GM18858 (cell line): ENCODE data around the gene XYLT1.
"Not testable (repeated sequence)": the region's sequence is repeated elsewhere in the genome, so short reads cannot be mapped to it uniquely, and the experiment has no call there.

Experiments
- ATAC-seq: cut with Tn5 transposase; IDR thresholded peaks from one replicate; pipeline ENCODE4 v1.9.1; 2021; ENCODE audit not compliant: unreplicated experiment

XYLT1 gene

DNA sequence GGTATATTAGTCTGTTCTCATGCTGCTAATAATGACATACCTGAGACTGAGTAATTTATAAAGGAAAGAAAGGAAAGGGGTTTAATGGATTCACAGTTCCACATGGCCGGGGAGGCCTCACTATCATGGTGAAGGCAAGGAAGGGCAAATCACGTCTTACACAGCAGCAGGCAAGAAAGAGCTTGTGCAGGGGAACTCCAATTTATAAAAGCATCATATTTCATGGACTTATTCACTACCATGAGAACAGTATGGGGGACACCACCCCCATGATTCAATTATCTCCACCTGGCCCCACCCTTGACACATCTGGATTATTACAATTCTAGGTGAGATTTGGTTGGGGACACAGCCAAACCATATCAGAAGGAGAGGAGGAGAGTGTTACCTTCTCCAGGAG is 17.7 kb upstream of the XYLT1 start:
- no peak for ATAC-seq

DNA sequence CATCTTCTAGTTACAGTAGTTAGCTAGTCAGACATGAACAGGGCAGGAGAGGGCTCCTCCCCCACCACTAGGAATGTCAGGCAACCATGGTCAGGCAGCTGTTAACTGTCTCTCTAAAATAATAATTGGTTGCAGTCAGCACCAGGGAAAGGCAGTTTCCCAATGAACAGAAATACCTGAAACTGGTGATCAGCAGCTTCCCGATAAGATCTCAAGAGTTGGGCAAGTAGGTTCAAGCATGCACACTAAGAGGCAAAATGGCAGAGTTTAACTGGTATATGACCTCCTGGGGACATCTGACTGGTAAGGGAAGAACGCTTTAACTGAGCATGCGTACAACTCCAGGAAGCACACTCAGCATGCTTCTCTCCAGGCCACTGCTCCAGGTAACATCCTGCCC is 12.6 kb upstream of the XYLT1 start:
- ATAC-seq, result no peak

DNA sequence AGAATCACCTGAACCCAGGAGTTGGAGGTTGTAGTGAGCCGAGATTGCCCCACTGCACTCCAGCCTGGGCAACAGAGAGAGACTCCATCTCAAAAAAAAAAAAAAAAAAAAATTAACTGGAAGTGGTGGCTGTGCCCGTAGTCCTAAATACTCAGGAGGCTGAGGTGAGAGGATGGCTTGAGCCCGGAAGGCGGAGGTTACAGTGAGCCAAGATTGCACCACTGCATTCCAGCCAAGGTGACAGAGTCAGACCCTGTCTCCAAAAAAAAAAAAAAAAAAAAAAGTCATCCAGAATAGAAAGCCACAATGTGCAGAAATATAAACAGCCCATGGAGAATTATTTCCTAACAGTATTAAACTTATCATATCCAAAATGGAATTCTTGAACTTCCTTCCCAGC is 11.6 kb upstream of the XYLT1 start:
- ATAC-seq, result not testable (repeated sequence)

DNA sequence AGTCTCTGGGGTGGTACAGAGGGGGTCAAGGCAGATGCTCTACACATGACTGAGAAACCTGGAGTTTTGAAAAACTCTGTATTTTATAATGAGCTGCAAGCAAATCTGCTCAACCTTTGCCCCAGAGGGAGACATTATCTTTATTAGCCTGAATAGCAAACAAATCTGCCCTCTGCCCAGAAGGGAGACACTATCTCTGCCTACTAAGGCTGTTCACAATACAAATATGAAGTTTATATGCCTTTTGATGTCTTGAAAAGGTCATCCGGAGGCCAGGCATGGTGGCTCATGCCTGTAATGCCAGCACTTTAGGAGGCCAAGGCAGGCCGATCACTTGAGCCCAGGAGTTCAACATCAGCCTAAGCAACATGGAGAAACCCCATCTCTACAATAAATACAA is 11.0 kb upstream of the XYLT1 start:
- ATAC-seq, result no peak

DNA sequence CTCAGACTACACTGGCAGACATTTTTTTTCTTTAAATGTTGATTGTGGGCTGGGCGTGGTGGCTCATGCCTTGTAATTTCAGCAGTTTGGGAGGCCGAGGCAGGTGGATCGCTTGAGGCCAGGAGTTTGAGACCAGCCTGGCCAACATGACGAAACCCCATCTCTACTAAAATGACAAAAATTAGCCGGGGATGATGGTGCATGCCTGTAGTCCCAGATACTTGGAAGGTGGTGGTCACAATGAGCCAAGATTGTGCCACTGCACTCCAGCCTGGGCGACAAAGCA is 6.4 kb upstream of the XYLT1 start:
- ATAC-seq, result not testable (repeated sequence)

DNA sequence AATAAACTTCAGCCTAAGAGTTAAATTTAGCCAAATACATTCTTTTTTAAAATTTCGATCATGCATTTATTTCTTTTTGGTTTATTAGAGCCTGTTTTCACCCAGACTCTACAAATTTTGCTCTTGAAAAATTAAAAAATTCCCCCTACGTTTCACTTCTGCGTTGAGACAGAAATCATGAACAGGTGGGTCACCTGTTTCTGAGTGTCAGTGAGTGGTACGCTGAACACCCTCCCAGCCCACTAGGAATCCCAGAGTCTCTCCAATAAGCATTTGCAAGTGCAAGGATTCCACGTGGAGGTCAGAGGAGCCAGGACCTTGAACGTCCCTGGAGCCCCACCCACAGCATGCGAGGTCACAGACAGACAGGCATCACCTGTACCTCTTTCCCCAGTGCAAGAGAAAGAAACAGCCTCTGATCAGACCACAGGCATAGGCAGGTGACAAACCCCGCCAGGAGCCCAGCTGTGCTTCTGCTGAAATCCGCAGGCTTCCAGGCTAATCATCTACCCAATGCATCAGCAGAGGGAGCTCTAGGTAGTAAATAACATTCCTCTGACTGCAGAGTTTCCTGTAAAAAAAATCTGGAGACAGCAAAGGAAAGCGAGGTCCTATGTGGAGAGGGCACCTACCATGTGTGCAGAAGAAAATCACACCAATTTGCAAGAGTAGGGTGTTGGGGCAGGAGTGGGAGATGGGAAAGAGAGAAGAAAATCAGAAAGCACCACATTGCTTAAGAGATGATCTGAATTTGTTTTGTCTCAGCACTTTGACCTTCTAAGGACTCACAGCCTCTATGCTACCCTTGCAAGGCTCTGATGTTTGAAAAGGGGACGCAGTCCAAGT is 5.9 kb upstream of the XYLT1 start:
- ATAC-seq, result no peak

DNA sequence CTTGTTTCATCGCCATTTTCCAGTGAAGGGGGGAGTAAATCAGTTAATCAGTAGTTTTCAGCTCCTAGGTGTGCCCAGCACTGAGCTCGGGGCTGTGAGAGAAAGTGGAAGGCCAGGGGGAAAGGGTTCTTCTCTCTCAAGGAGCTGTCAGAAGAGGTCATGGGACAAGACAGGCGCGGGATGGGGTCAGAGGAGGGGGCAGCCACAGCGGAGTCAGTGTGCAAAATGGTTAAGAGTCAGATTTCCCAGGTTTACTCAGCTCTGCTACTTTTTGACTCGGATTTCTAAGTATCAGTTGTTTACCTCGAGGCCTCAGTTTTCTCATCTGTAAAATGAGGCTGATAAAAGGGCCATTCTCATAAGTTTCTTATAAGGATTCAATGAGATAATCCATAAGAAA is 4.3 kb upstream of the XYLT1 start:
- no peak for ATAC-seq

DNA sequence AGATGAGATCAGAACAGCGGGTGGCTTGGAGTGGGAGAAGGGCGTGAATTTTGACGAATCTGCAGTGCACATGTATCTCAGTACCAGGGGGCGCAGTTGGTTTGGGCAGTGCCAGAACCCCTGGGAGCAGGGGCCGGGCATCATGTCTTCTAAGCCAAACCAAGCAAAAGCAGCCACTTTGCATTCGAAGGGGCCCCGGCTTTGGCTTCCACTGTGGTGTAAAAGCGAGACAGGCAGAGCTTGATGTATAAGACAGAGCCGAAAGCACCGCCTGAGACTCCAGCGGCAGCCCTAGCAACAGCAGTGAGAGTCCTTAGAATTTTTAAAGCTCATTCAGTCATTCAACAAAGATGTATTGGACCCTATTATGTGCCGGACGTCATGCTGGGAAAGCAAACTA is 3.8 kb upstream of the XYLT1 start:
- ATAC-seq, result no peak

DNA sequence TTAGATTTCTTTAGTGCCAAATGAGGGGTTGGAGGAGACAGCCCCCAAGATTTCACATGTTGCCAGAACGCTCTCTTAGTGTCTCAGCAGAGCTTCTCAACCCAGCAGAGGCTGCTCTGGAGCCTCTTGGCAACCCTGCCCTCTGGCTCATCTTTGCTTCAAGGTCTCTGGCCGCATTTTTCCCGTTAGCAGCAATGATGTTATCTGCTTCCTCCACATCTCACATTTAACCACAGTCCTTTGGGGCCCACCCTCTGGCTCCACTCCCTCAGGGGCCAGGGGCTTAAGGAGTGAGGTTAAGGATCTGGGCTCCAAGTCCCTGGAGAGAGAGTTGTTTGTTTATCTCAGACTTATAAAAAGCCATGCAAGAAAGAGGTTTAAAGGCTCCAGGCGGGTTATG is 3.3 kb upstream of the XYLT1 start:
- no peak for ATAC-seq

DNA sequence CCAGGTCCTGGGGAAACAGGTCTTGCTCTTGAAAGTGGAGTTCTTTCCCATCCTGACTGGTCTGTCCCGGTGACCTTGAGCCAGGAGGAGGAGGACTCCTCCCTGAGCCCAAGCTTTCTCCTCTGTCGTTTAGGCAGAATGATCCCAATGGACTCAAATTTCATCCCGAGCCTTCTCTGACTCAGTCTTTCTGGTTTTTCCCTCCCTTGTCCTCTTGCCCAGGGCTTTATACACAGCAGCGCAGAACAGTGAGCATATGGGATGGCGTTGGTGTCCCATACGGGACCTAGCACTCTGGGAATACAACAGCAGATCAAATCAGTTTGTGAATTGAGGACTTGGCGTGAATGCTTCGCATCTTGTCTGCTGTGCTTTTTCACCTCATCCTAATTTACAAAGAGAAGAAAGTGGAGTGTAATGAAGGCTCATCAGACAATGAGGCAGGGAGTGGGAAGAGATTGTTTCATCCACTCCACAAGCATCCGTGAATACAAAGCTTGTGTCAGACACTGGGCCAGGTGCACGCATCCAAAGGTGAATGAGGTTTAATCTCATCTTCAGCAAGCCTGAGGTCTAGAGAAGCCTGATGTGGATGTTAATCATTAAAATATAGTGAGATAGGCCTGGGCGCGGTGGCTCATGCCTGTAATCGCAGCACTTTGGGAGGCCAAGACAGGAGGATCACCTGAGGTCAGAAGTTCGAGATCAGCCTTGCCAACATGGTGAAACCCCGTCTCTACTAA is 1.1 kb upstream of the XYLT1 start:
- ATAC-seq, result no peak

DNA sequence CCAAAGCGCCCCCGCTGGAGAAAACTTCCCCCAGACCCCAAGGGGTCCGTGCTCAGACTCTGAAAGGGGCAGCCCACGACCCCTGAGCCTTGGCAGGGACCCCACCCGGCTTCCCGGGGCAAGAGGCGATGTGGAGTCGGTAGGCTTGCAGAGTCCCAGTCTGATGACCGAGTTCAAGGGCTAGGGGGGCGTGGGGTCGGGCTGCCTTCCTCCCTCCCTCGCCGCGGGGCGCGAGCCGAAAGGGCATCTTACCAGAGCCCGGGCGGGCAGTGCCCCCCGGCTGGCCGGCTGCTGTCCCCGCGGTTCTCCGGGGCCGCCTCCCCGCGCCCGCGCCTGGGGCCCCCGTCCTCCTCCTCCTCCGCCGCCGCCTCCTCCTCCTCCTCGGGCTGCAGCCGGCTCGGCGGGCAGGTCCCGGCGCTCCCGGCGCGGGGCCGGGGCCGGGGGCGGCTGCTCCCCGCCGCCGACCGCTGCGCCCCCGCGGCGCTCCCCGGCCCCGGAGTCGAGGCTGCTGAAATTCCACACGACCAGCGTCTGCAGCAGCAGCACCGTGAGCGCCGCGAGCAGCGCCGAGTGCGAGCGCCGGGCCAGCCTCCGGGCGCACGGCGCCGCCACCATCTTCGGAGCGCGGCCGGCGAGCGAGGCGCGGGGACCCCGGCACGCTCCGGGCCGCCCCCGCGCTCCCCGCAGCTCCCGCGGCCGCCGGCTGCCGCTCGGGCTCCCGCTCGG is 415 bp downstream of the XYLT1 start:
- ATAC-seq, result no peak

DNA sequence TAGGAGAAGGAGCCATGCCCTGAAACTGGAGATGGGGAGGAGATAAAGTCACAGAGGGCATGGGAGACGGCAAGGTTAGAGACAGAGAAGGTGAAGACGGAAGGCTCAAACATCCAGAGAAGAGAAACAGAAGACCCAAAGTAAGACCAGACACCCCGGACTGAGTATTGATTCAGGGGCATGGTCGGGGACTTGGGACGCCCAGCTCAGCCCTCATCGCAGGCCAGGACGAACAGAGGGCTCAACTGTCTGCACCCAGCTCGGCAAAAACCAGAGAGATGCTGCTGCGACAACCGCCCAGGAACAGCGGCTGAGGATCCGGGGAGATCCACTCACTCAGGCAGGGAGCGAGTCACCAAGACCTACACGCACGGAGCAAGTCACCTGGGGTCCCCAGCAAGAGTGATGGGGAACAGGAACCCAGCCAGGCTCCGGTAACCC is 999 bp downstream of the XYLT1 start:
- ATAC-seq, result no peak

DNA sequence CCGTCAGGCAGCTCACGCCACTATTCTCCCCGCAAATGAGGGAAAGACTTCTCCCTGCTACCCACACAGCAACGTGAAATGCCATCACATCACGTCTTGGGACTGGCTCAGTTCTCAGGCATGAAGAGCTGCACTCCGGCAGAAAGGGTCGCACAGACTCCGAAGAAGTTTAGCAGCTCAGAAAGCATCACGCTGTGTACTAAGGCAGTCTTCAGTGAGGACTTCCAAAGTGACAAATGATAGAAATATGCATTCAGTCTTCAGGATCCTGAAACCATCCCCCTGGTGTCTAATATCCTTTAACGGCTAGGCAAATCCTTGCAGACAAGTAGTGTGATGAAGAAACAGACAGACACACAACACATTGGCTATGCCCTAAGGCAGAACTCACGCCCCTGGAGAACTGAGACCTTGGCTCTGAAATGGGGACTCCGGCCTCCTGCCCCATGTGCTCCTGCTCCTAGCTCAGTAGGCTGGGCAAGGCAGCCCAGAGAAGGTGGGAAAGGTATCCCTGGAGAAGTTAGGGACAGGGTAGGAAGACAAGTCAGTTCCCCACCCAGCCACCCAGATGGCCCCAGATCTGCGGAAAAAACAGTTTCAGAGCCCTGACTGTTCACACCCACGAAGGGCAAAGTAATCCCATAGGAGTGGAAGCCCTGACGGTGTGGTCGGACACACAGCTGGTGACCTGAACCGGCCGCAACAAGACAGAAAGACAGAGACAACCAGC is 1.6 kb downstream of the XYLT1 start:
- no peak for ATAC-seq

DNA sequence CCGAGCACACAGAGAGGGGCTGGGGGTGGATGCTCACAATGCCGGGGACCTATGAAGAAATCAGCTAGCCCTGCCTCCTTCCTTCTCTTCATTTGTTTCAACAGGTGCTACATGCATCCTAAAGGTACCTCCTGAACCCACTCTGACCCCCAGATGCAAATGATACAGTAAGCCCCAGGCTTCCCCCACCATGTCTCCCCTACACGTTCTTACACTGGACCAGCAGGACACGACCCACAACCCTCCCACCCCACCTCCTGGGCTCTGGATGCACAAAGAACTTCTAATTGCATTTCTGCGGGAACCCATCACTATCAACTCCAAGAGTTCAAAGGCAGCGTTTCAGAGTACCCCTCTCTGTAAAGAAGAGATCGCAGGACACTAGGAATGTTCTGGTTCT is 2.1 kb downstream of the XYLT1 start:
- ATAC-seq, result no peak

DNA sequence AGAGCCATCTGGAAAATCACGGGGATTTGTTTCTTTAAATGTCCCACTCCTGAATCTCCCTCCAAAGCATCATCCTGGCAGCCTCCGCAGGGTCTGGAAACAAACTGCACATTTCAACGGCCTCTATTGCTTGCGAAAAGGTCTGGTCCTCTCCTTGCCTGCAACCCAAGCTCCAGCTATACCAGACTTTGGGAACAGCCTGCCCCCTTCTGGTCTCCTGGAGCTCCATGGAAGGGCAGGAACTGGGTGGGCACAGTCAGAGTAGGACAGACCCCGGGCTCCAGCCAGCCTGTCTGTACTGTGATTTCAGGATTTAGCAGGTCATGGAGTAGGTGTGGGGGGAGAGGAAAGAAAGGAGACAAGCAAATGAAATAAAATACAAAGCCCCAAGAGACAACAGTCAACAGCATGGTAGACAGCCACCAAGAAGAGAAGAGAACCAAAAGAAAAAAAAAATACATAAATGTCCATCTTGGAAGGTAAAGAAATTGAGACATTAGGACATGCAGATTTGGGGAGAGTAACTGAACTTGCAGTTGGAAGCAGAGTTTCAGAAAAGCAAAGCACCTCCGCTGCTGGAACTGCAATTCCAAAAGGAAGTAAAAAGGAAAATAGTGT is 2.7 kb downstream of the XYLT1 start:
- ATAC-seq, result no peak

DNA sequence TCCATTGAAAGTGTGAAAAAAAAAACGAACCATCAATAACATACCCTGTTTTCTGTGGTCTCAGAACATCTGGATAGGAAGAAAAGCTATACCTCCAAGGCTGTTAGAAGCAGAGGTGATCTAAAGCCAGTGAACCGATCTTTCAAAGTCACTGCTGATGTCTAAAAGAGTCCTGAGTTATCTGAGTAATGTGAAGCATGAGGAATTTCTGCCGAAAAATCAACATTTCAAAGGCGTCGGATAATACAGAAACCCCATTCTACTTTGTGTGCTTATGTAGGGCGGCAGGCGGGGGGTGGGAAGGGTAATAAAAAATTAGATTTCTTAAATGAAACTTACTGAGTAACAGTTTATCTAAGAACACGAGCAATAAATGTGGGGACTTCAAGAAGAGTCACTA is 3.9 kb downstream of the XYLT1 start:
- no peak for ATAC-seq

DNA sequence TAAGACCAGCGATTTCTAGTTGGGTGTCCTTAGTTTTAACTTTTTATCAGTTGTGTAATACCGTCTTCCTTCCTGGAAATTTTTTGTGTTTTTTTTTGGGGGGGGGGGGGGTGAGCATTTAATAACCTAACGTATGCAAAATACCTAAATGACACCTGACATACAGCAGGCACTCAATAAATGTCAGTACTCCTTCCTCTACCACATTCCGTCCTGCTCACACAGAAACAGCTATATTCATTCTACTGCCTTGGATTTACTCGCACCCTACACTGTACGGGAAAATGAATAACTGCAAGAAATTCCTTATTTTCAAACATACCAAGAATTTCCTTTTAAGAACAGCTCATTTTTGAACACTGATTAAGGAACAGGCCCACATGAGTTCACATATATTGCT is 5.3 kb downstream of the XYLT1 start:
- no peak for ATAC-seq

DNA sequence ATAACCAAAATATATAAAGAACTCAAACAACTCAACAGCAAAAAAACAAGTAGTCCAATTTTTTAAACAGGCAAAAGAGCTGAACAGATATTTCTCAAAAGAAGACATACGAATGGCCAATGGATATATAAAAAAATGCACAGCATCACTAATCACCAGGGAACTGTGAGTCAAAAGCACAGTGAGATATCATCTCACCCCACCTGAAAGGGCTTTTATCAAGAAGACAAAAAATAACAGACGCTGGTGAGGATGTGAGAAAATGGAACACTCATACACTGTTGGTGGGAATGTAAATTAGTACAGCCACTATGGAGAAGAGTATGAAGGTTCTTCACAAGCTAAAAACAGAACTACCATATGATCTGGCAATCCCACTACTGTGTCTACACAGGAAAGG is 7.4 kb downstream of the XYLT1 start:
- ATAC-seq, result no peak

DNA sequence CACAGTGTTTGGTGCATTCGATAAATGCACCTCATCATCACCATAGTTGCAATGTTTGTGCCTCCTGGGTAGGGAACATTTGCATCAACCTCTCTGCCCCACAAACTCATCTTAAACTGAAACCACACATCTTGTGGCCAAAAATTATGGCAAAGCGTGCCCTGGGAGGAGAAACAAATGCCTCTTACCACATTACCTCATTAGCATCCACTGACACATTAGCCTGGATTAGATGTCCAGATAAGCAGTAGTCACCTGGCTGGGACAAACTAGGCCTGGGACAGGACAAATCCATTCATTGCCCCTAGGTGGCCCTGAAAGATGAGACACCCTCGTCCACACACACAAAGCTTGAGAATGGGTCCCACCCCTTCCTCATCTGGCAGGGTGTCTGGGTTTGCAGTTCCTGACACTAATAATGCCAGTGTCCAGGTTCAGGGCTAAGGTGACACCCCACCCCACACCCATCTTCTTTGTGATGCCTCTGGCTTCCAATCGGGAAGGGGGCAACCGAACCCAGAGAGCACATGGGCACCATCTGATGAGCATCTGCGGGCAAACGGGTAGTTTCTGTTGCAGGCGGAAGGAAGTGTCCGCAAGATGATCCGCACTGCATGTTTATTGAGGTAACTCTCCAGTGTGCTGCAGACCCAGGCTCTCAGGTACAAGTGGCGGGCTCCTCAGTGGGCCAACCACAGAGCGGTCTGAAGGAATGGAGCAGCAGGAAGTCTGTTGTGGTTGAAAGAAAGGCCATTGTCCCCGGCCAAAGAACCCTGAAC is 8.6 kb downstream of the XYLT1 start:
- no peak for ATAC-seq

DNA sequence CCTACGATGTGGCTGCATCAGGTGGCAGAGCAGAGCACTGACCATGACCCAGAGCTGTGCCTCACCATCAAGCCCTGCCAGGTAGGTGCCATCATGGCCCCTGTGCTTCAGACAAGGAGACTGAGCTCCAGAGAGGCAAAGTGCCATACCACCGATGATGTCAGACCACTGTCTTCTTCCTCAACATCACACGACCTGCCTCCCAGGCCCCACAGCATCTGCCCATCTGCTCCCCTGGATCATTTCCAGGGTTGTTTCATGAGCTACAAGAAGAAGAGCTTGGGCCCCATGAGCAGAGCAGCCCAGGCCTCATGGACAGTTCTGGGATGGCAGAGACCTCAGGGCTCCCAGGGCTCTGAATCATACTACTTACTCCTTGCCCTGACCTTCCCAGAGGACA is 9.9 kb downstream of the XYLT1 start:
- no peak for ATAC-seq
